HL-60 (cell line): Measurements from ENCODE around the gene KCNK17.

Experiments
- DNase-seq, 2 experiments: peaks; one replicate each; pipeline ENCODE4 v3.0.0-alpha.2; 2010 to 2020; ENCODE audit warnings: low read depth in 1 of 2, low spot score in 1 of 2
- H3K27ac ChIP-seq: fragments of 250-450 bp; sonication (Bioruptor Pico); replicated peaks from 2 replicates; pipeline ENCODE4 v1.5.1; 2020; ENCODE audit warnings: mild to moderate bottlenecking, moderate library complexity
- H3K27me3 ChIP-seq: fragments of 250-450 bp; sonication (Bioruptor Pico); 2 replicates; pipeline ENCODE4 v1.5.1; 2021; ENCODE audit warnings: mild to moderate bottlenecking, moderate library complexity; ENCODE audit not compliant: insufficient read depth, poor library complexity, severe bottlenecking
- H3K4me3 ChIP-seq: replicated peaks from 2 replicates; pipeline ENCODE4 v1.5.1; 2011; ENCODE audit warnings: mild to moderate bottlenecking, control low read depth, low read length; ENCODE audit not compliant: insufficient read depth
- CTCF ChIP-seq: IDR thresholded peaks from one replicate; pipeline ENCODE4 v1.5.1; 2011; ENCODE audit warnings: low read length, control low read depth, inconsistent platforms; ENCODE audit not compliant: insufficient read depth
- GABPA ChIP-seq: IDR thresholded peaks from 2 replicates; pipeline ENCODE4 v1.6.1; 2012; ENCODE audit warnings: low read depth
- POLR2AphosphoS5 ChIP-seq: IDR thresholded peaks from 2 replicates; pipeline ENCODE4 v1.6.1; 2012; ENCODE audit warnings: low read depth
- REST ChIP-seq: IDR thresholded peaks from 2 replicates; pipeline ENCODE4 v1.6.1; 2012; ENCODE audit warnings: low read depth; ENCODE audit not compliant: insufficient replicate concordance
- SPI1 ChIP-seq: IDR thresholded peaks from 2 replicates; pipeline ENCODE4 v1.6.1; 2012; ENCODE audit warnings: low read depth, mild to moderate bottlenecking, borderline replicate concordance
- long read RNA-seq: library from polyadenylated mRNA; unstranded; transcript quantifications from one replicate; pipeline ENCODE4 v2.0.0, GENCODE V29; 2020

Gene KCNK17
- long read RNA-seq, transcript KCNK17-201 (5 exons, 1,658 nt) = major isoform, 5 of 6 reads
- long read RNA-seq, partial matches to known transcripts = 0 of 6 reads
- long read RNA-seq, other reads (novel, unspliced or antisense) = 1 of 6 reads

- TF ChIP-seq SPI1 = no peak; the same call in 1 of the 2 replicates
- TF ChIP-seq GABPA = no peak
- TF ChIP-seq POLR2AphosphoS5 = peak; percentile 57; the same call in 1 of the 2 replicates
- peak in 1 of 2 experiments; percentile 79 for DNase-seq
- H3K27ac ChIP-seq = peak within 1 kb of the TSS; percentile 57
- no peak within 1 kb of the TSS for H3K4me3 ChIP-seq
- peaks cover 22% of the 10 kb centered on the region for H3K27me3 ChIP-seq
Measured at GRCh38 chr6:39314273-39314795, at the start of gene KCNK17. TSS of gene KCNK17 (minus strand) at chr6:39314419. CDS start at chr6:39314320, 99 bp downstream.

- DNase-seq = no peak
- TF ChIP-seq REST (no peak), CTCF (no peak), SPI1 (no peak), POLR2AphosphoS5 (no peak), GABPA (no peak)
Measured at GRCh38 chr6:39363280-39363679, 49.1 kb upstream of the KCNK17 start.

GRCh38 chr6:39362487-39362865, 48.3 kb upstream of the KCNK17 start:
- no peak overlapping the region for H3K4me3 ChIP-seq
- TF ChIP-seq REST (no peak), POLR2AphosphoS5 (no peak), SPI1 (no peak), GABPA (no peak), CTCF (no peak)
- no peak overlapping the region for H3K27ac ChIP-seq
- no peaks in the 10 kb centered on the region for H3K27me3 ChIP-seq
- no peak for DNase-seq

More at GRCh38 chr6:39363280-39363679, 49.1 kb upstream of the KCNK17 start:
- Histone ChIP-seq H3K4me3 (no peak overlapping the region), H3K27me3 (no peaks in the 10 kb centered on the region), H3K27ac (no peak overlapping the region)

- H3K27me3 ChIP-seq = no peaks in the 10 kb centered on the region
- TF ChIP-seq SPI1 = peak; percentile 69
- no peak for TF ChIP-seq POLR2AphosphoS5
- TF ChIP-seq CTCF = peak; percentile 82
- no peak overlapping the region for H3K27ac ChIP-seq
- no peak overlapping the region for H3K4me3 ChIP-seq
- peak; percentile 20 to 68 for DNase-seq
Measured at GRCh38 chr6:39361657-39362486, 47.7 kb upstream of the KCNK17 start.
